DND-41 (cell line): ENCODE results near the gene GSE1.

Experiments
- CTCF ChIP-seq: IDR thresholded peaks from 2 replicates; pipeline ENCODE4 v1.5.1; 2012; ENCODE audit warnings: borderline replicate concordance, low read length, moderate library complexity, mild to moderate bottlenecking; ENCODE audit not compliant: poor library complexity, severe bottlenecking; ENCODE audit errors: extremely low read depth
- EZH2 ChIP-seq: IDR thresholded peaks from 3 replicates; pipeline ENCODE4 v1.6.1; 2012; ENCODE audit warnings: borderline replicate concordance, low read depth, mild to moderate bottlenecking, moderate library complexity, low read length, inconsistent platforms; ENCODE audit not compliant: severe bottlenecking

GRCh38 chr16:85698459-85698891 lies 85.4 kb downstream of the GSE1 start:
- no peak for TF ChIP-seq EZH2
- no peak for TF ChIP-seq CTCF
